A204.1 (cell line): ENCODE data around the gene ARCN1.

ENCODE experiments used
- FAIRE-seq: peaks from 2 replicates; lab custom pipeline; 2012; peaks lifted over from hg19 to GRCh38; lab: Jason Lieb, UNC

ARCN1 gene

GRCh38 chr11:118621784-118622375, 49.7 kb downstream of the ARCN1 start:
- no peak for FAIRE-seq

- FAIRE-seq, result no peak
Measured at GRCh38 chr11:118622376-118623268, 50.4 kb downstream of the ARCN1 start.

DNA sequence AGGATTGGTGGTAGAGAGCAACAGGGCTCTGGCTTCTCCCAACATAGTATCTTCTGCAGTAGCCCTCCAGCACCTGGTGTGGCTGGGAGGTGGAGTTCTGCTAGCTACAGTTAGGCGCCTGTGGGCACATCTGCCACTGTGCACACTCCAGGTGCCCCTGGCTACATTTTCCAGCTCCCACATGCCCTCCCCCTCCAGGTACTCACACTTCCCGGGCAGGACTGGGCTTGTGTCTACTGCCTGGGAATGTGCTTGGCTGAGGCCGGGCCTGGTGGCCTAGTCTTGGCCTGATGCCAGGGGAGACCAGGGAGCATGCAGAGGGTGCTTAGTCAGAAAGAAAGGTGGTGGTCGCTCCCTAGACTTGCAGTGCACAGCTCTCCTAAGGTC, 51.1 kb downstream of the ARCN1 start:
- no peak for FAIRE-seq

DNA sequence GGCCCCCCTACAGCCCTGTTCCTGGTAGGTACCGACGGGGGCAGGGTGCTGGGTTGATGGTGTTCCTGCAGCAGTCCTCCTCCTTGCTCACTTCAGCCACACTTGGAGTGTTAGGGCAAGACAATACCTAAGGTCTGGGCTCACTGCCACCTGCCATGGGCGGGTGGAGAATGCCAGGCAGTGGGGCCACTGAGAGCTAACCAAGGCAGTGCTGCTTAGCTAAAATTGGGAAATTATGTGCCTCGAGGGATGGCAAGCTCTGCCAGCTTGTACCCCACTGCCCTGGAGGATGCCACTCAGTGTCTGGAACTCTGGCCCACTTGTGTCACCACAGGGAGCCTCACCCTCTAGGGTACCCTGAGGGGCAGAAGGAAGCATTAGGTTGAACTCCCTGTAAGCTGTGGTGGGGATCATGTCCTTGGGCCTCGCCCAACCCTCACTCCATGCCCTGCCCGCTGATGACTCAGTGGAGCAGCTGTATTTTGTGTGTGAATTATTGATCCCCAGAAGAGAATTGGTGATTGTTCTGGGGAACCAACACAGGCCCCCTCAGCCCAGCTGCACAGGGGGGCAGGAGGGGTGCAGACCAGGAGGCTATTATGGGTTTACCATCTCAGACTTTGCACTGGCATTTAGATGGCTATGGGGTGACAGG, 53.0 kb downstream of the ARCN1 start:
- no peak for FAIRE-seq

GRCh38 chr11:118625976-118626375, 53.8 kb downstream of the ARCN1 start:
- FAIRE-seq, result no peak

DNA sequence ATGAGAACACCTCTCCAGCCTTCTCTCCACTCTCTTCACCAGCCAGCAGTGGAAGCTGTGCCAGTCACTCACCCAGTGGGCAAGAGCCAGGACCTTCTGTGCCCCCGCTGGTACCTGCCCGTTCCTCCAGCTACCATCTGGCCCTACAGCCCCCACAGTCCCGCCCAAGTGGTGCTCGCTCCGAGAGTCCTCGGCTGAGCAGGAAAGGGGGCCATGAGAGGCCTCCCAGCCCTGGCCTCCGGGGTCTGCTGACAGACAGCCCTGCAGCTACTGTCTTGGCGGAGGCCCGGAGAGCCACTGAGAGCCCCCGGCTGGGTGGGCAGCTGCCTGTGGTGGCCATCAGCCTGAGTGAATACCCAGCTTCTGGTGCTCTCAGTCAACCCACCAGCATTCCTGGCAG, 55.4 kb downstream of the ARCN1 start:
- FAIRE-seq, result no peak

DNA sequence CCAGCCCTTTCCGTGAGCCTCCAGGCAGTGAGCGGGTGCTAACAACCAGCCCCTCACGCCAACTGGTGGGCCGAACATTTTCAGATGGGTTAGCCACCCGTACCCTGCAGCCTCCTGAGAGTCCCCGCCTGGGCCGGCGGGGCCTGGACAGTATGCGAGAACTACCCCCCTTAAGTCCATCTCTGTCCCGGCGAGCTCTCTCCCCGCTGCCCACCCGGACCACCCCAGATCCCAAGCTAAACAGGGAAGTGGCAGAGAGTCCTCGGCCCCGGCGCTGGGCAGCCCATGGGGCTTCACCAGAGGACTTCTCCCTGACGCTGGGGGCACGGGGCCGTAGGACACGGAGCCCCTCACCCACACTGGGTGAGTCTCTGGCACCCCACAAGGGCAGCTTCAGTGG, 55.8 kb downstream of the ARCN1 start:
- no peak for FAIRE-seq

DNA sequence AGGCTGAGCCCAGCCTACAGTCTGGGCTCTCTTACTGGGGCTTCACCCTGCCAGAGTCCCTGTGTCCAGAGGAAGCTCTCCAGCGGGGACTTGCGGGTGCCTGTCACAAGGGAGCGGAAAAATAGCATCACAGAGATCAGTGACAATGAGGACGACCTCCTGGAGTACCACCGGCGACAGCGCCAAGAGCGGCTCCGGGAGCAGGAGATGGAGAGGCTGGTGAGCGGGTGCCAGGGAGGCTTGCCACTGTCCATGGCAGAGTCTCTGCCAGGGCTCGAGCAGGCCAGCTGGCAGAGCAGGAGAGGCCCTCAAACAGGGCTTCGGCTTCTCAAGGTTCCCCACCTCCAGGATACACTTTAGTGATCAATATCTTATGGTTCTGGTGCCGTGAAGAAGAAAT, 56.2 kb downstream of the ARCN1 start:
- FAIRE-seq, result no peak

DNA sequence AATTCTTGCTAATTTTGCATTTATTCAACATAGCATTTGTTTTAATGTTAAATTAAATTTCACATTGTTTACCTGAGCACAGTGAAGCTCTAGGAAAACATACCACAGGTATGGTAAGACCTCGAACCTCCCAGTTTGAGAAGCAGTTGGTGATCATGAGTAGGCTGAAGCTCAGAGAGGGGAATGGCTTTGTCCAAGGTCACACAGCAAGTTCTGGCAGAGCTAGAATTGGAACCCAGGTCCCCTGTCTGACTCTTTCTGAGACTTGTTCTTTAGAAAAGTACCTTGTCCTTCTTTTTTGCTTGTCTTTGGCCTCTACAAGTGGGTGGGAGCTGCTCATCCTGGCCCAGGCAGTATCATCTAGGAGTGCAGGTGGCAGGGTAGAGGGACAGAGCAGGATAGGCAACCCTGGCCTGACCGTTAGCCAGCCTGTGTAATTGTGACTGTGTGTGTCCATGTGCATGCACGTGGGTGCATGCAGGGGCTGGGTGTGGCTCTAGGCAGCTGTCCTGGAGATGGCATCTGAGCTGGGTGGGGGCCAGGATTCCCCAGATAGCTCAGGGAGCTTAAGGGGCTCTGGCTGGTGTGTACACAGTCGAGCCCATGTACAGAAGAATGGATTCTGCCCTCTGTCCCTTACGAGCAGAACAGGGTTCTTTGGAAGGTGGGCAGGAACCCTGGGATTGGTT, 56.8 kb downstream of the ARCN1 start:
- no peak for FAIRE-seq

- FAIRE-seq, result no peak
Measured at GRCh38 chr11:118629761-118630661, 57.8 kb downstream of the ARCN1 start.

DNA sequence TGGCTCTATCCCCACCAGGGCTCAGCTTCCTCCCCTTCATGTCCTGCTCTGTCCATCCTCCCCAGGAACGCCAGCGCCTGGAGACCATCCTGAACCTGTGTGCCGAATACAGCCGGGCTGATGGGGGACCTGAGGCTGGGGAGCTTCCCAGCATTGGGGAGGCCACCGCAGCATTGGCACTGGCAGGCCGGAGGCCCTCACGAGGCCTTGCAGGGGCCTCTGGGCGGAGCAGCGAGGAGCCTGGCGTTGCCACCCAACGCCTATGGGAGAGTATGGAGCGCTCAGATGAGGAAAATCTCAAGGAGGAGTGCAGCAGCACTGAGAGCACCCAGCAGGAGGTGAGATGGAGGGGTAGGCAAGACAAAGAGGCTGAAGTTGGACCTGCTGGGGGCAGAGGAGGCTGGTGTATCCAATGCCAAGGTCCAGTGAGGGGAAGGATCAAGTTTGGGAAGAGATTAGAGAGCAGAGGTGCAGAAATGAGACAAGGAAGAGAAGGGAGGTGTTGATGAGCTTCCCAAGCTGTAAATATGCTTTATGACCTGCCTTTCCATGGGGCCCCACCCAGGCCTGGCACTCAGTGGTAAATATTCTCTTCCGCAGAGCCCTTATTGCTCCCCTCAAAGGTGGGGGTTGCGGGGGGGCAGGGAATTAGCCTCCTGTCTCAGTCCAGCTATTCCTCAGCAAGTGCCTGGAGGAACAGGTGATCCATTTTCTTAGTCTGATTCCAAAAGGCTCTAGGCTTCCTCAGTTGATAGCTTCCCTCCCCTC, 59.1 kb downstream of the ARCN1 start:
- FAIRE-seq, result no peak

GRCh38 chr11:118632577-118633318, 60.5 kb downstream of the ARCN1 start:
- no peak for FAIRE-seq

DNA sequence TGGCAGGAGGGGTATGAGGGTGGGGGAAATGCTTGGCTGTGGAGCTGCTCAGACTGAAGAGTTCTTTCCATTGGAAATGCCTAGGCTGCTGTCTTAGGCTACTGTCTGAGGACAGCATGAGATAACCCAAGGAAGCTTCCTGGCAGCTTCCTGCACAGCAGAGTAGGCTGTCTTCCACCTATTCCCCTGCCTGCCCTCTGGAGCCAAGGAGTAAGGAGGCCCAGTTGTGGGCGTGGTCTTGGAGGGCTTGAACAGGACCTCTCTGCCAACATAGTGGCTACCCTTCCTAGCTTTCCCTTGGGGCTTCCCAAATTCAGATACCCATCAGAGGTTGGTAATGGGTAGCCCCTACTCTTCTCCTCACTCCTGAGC, 61.1 kb downstream of the ARCN1 start:
- no peak for FAIRE-seq

- no peak for FAIRE-seq
Measured at GRCh38 chr11:118633979-118634378, 61.8 kb downstream of the ARCN1 start.

DNA sequence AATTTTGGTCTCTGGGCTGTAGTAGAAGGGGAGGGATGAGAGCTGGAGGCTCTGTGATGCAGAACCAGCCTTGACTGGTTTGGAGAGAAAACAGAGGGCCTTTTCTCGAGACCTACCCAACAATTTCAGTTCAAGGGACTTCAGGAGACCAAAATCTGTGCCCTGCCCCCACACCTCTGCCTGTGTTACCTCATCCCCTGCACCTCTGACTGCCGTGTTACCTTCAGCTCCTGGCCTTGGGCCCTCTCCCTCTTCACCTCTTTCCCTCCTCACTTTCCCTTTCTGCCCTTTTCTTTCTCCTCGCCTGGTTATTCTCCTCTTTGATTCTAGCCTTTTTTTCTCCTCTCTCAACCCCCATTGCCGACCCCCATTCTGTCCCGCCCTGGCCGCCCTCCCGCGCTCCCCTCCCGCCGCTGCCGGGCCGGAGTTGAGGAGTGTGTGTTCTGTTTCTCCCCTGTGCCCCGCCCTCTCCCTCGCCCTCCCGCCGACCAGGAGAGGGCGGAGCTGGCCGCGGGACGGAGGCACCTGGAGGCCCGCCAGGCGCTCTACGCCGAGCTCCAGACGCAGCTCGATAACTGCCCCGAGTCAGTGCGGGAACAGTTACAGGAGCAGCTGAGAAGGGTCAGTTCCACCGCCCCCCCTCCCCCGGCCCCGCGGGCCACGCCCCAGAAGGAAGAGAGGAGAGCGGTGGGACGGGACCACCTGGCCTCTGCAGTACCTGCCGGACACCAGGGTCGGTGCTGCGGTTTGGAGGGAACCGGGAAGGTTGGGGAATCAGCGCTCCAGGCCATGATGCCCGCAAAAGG, 62.4 kb downstream of the ARCN1 start:
- FAIRE-seq, result no peak

DNA sequence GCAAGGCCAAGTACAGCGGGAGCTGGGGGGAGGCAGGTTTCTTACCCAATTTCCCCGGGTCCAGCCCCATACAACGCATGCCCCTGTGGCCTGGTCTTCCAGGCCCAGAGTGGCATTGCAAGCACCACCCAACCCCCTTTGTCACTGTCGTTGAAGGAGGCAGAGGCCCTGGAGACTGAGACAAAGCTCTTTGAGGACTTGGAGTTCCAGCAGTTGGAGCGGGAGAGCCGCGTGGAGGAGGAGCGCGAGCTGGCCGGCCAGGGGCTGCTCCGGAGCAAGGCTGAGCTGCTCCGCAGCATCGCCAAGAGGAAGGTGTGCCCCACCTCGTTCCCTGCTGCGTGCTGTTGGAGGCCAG, 63.0 kb downstream of the ARCN1 start:
- no peak for FAIRE-seq

DNA sequence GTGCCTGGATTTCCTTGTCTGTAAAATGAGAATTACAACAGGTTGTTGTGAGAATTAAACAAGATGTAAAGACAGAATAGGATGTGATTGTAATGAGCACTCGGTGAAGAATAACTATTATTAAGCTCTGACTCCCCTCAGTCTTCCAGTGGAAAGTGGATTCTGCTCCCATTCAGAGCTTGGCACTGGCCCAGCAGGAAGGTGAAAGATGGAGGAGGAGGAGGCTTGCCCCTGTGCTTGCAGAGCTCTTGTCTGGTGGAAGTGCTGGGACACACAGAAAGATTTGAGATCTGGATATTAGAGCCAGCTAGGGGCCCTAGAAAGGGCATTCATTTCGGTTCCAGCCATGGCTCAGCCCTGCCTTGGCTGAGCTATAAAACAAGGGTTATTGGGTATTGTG, 63.4 kb downstream of the ARCN1 start:
- no peak for FAIRE-seq

- FAIRE-seq, result no peak
Measured at GRCh38 chr11:118636569-118637290, 64.5 kb downstream of the ARCN1 start.

- FAIRE-seq, result no peak
Measured at GRCh38 chr11:118638726-118639125, 66.5 kb downstream of the ARCN1 start.
